ENCODE data around the gene CENPF. TPM values are rescaled to one million over a fixed set of nuclear protein-coding genes. Genes with fewer than 3 reads are reported as not detected.

Gene CENPF
- 0.85 and 3.9 TPM in 2 replicates for total RNA-seq

GRCh38 chr1:214602764-214603657 is at the start of gene CENPF:
Gene CENPF (plus strand): TSS chr1:214603195. CDS start chr1:214613755, 10,560 bp downstream.

Other genes starting within 250 kb of the CENPF start
- 32.0 and 37.9 TPM in 2 replicates for gene PTPN14, start 51.6 kb upstream of the CENPF start, total RNA-seq